T-helper 1 cell (primary cell): ENCODE data around the gene APOC1.
"Not testable (repeated sequence)": the region's sequence is repeated elsewhere in the genome, so short reads cannot be mapped to it uniquely, and the experiment has no call there.

ENCODE experiments used
- DNase-seq, 5 donors: peaks; one replicate each; pipeline ENCODE4 v3.0.0-alpha.2; 2012 to 2020

The APOC1 gene

DNA sequence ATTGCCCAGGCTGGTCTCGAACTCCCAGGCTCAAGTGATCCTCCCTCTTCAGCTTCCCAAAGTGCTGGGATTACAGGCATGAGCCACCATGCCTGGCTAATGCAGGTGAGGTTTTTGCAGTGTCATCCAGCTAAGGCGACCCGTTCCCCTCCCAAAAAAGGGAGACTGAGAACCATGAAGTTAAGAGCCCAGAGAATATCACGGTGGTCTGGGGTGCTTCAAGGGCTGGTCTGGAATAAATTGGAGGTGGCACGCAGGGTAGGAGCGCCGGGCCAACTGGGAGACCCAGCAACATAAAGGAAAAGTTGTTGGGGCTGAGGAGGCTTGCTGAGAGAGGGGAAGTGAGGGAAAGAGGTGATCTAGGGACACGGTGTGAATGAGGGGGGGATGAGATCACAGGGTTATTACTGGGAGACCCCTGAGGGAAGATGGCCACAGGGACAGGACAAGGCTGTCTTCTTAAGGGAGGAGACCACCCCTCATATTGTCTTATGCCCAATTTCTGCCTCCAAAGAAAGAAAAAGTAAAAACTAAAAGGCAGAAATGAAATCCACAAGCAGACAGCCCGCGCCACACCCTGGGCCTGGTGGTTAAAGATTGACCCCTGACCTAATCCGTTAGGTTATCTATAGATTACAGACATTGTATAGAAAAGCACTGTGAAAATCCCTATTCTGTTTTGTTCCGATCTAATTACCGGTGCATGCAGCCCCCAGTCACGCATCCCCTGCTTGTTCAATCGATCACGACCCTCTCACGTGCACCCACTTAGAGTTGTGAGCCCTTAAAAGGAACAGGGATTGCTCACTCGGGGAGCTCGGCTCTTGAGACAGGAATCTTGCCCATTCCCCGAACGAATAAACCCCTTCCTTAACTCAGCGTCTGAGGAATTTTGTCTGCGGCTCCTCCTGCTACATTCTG lies 636 bp upstream of the APOC1 start:
- not testable (repeated sequence) for DNase-seq

GRCh38 chr19:44924243-44924725 lies 9.9 kb downstream of the APOC1 start:
- DNase-seq = no peak

- DNase-seq = no peak
These were observed 10.9 kb downstream of the APOC1 start for GRCh38 chr19:44925114-44925891.

- DNase-seq = not testable (repeated sequence)
These were observed 12.1 kb downstream of the APOC1 start for GRCh38 chr19:44926245-44927077.

DNA sequence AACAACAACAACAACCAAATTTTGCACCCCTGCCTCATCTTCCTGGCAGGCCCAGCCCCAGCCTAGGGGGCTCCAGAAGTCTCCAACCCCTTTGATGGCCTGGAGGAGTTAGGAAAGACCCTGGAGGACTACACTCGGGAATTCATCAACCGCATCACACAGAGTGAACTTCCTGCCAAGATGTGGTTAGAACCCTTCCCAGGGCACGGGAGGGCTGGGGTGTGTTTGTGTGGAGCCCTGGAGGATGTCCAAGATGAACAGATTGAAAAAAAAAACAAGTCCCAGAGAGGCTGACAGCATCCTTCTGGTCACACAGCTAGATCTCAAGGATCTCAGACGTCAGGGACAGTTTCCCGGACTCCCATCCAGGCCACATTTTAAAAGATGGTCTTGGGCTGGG lies 13.3 kb downstream of the APOC1 start:
- no peak for DNase-seq

GRCh38 chr19:44930088-44930487 lies 15.7 kb downstream of the APOC1 start:
- DNase-seq = no peak

DNA sequence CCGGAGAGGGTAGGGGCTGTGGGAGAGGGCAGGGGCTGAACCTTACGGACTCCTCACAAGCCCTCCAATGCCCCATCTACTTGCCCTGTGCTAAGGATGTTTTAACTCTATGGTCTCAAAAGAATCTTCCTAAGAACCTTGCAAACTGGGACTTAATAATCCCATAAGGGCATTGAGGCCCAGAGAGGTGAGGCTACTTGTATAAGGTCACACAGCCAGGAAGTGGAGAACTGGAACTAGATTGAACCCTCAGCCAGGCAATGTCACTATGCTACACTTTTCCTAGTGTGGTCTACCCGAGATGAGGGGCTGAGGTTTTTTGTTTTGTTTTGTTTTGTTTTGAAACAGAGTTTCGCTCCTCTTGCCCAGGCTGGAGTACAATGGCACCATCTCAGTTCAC lies 17.1 kb downstream of the APOC1 start:
- DNase-seq = no peak

GRCh38 chr19:44939668-44940067 lies 25.3 kb downstream of the APOC1 start:
- DNase-seq = no peak

- no peak for DNase-seq
These were observed 27.7 kb downstream of the APOC1 start, which contains the start of gene APOC4 for GRCh38 chr19:44942067-44942571. Gene APOC4 (plus strand): TSS chr19:44942237. CDS start chr19:44942278, 41 bp downstream.

GRCh38 chr19:44943801-44944249 lies 29.4 kb downstream of the APOC1 start:
- DNase-seq = no peak

DNA sequence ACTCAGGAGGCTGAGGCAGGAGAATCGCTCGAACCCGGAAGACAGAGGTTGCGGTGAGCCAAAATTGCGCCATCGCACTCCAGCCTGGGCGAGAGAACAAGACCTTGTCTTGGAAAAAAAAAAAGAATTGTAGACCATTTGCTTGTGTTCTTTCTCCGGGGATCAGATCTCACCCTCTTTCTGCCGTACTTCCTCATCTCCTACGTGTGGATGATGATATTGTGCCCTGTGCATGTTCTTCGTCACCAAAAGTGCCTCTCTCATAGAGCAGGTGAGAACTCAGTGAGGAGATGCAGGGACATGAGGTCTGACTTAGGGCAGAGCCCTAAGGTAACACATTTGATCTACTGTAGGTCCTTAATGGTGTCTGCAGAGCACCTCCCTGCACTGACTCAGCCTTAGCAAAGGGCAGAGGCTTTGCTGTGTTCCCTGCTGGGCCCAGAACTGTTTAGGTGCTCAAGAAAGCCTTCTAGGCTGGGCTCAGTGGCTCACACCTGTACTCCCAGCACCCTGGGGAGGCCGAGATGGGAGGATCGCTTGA lies 32.7 kb downstream of the APOC1 start:
- DNase-seq = no peak

GRCh38 chr19:44948237-44948636 lies 33.8 kb downstream of the APOC1 start:
- DNase-seq = no peak

GRCh38 chr19:44948763-44949374 lies 34.5 kb downstream of the APOC1 start:
- no peak for DNase-seq

DNA sequence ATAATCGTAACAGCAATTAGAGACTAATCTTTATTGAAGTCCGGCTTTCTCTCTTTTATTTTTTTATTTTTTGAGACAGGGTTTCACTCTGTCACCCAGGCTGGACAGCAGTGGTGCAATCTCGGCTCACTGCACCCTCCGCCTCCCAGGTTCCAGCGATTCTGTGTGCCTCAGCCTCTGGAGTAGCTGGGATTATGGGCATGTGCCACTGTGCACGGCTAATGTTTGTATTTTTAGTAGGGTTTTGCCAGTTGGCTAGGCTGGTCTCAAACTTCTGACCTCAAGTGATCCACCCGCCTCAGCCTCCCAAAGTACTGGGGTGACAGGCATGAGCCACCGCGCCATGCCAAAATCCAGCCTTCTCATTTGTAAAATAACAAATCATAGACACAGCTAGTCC lies 35.1 kb downstream of the APOC1 start:
- DNase-seq = no peak

GRCh38 chr19:44951179-44952159 lies 37.1 kb downstream of the APOC1 start:
- peak; percentile 20 to 64 (median 51) for DNase-seq

GRCh38 chr19:44954278-44954648 lies 39.9 kb downstream of the APOC1 start:
- no peak for DNase-seq

DNA sequence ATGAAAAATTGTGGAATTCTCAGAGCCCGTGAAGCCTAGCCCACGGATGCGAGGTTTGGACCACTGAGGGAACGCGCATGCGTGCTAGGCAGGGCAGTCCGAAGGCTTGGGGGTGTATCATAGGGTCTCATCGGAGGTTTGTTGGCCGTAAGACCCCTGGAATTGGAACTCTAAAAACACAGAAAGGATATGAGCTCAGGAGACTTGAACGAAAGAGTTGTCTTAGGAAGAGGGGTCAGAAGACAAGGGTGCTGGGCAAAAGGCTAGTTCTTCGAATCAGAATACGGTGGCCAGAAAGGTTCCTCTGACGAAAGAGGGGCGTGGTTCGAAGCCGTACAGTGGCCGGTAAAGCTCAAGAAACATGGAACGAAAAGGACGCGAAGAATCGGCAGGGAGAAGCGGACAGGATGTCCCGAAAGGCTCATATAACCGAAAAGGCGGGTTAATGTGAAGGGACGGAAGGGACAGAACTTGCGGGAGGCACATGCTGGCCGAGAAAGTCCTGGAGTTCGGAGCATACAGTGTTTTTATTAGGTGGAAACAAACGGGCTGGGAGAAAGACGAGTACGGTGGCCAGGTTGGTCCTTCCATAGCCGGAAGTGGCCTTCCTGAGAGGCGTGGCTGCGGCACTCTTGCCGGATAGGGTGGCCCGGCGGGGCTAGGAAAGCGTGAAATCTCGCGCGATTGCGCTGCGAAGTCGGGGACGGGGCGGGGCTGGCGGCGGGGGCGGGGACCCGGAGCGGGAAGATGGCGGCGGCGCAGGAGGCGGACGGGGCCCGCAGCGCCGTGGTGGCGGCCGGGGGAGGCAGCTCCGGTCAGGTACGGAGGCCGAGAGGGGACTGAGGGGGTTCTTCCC lies 40.5 kb downstream of the APOC1 start, which contains the start of gene CLPTM1:
TSS of gene CLPTM1 (plus strand) at position 732 of the 856 bp plus-strand sequence. CDS start at position 748, 16 bp downstream.
- peak; percentile 95 to 97 (median 96) for DNase-seq

DNA sequence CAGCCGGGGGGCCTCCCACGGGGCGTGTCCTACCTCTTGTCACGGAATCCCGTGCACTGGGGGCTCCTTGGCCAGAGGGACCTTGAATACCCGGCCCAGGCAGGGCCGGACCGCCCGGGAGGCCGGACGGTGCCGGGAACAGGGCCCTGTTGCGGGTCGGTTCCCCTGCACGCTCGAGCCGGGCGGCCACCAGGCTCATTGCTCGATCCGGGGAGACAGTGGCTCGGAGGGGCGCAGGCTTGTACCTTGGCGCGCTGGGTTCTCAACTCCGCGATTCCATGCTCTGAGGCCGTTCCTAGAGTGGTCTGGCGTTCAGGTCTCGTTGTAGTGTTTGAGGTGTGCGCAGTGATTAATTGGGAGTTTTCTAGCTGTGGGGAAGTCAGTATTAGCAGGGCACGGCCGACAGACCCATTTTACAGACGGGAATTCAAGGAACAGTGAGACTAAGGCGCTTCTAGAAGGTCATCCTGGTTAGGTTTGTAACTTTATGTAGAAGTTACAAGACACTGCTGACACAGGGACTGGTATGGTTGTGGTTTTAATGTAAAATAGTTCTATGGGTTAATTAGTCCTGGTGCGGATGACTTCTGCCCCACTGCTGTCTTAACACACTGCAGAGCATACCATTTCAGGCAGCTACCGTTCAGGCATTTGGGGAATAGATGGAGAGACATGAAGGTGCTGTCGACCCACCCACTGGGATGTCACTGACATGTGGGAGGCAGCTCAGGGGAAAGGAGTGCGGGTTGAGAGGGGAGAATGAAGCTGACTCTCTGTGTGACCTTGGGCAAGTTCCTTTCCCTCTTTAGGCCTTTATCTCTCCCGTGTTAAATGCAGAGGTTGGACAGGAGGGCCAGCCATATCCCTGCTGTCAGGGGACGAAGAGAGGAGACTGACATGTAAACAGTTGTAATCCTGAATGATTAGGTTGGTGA lies 41.4 kb downstream of the APOC1 start:
- peak in 1 of 5 donors; percentile 10 for DNase-seq
